HL-60 (cell line): Measurements from ENCODE around the gene USH1C.

Experiments
- DNase-seq, 2 experiments: peaks; one replicate each; pipeline ENCODE4 v3.0.0-alpha.2; 2010 to 2020; ENCODE audit warnings: low read depth in 1 of 2, low spot score in 1 of 2
- H3K27ac ChIP-seq: fragments of 250-450 bp; sonication (Bioruptor Pico); replicated peaks from 2 replicates; pipeline ENCODE4 v1.5.1; 2020; ENCODE audit warnings: mild to moderate bottlenecking, moderate library complexity
- H3K27me3 ChIP-seq: fragments of 250-450 bp; sonication (Bioruptor Pico); 2 replicates; pipeline ENCODE4 v1.5.1; 2021; ENCODE audit warnings: mild to moderate bottlenecking, moderate library complexity; ENCODE audit not compliant: insufficient read depth, poor library complexity, severe bottlenecking
- H3K4me3 ChIP-seq: replicated peaks from 2 replicates; pipeline ENCODE4 v1.5.1; 2011; ENCODE audit warnings: mild to moderate bottlenecking, control low read depth, low read length; ENCODE audit not compliant: insufficient read depth
- GABPA ChIP-seq: IDR thresholded peaks from 2 replicates; pipeline ENCODE4 v1.6.1; 2012; ENCODE audit warnings: low read depth
- POLR2AphosphoS5 ChIP-seq: IDR thresholded peaks from 2 replicates; pipeline ENCODE4 v1.6.1; 2012; ENCODE audit warnings: low read depth
- SPI1 ChIP-seq: IDR thresholded peaks from 2 replicates; pipeline ENCODE4 v1.6.1; 2012; ENCODE audit warnings: low read depth, mild to moderate bottlenecking, borderline replicate concordance
- TF ChIP-seq, protein P1 (sequence below): IDR thresholded peaks from one replicate; pipeline ENCODE4 v1.5.1; 2011; ENCODE audit warnings: low read length, control low read depth, inconsistent platforms; ENCODE audit not compliant: insufficient read depth
- TF ChIP-seq, protein P2 (sequence below): IDR thresholded peaks from 2 replicates; pipeline ENCODE4 v1.6.1; 2012; ENCODE audit warnings: low read depth; ENCODE audit not compliant: insufficient replicate concordance

The USH1C gene

DNA sequence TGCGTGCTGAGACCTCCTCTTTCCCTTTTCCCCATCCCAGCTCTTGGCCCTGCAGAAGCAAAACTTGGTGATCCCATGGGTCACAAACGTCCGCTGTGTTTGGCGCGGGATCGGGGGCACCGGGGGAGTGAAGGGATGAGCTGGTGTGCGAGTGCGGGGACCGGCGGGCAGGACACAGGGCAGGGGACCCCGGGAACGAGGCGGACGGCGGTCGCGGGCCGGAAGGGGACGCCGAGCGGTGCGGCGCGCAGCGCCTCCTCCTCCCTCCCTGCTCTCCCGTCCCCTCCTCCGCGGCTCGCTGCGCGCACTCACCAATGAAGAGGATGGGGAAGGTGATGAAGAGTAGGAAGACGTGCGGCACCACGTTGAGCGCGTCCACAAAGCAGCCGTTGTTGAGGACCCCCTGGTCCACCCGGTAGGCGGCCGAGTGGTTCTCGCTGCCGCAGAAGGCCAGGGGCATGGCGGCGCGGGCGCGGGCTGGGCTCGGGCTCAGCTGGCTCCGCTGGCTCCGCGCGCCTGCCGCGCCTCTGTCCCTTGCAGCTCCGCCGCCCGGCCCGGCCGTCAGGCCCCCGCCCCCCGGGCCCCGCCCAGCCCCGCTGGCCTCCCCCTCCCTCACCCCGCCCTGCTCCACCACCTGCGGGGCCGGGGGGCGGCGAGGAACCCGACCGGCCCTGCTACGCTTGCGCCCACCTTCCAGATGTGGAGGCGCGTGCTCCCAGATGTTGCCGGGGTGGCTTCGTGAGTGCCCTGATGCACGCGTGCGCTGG lies 67.7 kb downstream of the USH1C start, which contains the start of gene ABCC8:
Gene ABCC8, minus strand, starts transcription at position 529 of the 767 bp plus-strand sequence. Its CDS starts 69 bp downstream, at position 460.
- no peak for DNase-seq
- Histone ChIP-seq H3K27ac (no peak within 1 kb of the TSS), H3K4me3 (no peak within 1 kb of the TSS)

DNA sequence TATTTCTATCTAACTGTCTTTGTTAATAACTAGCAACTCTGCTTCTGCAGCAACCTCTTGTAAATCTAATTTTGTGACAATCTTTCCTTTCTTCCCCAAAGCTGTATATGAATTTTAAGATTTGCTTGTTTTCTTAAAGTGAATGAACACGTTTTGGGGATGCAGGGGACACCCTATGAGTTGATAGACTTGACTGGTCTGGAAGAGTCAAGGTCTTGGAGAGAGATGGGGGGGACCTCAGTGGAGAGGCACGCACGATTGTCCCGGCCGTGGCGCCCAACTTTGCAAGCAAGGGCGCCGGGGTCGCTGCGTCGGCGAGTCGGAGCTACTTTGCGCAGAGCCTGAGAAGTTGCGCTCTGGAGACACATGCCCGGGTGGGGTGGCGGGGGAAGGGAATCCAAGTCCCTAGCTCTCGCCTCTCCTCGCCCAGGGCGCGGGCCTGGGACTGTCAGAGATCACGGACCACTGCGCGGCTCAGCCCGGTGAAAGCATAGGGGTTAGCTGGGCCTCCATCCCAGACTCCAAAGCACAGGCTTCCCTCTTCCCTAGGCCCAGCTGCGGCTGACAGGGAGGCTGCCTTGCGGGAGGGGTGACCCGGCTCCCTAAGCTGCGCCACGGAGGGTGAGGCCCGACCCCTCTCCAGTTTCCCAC lies 68.4 kb downstream of the USH1C start:
- no peak for TF ChIP-seq POLR2AphosphoS5
- TF ChIP-seq, protein P1, sequence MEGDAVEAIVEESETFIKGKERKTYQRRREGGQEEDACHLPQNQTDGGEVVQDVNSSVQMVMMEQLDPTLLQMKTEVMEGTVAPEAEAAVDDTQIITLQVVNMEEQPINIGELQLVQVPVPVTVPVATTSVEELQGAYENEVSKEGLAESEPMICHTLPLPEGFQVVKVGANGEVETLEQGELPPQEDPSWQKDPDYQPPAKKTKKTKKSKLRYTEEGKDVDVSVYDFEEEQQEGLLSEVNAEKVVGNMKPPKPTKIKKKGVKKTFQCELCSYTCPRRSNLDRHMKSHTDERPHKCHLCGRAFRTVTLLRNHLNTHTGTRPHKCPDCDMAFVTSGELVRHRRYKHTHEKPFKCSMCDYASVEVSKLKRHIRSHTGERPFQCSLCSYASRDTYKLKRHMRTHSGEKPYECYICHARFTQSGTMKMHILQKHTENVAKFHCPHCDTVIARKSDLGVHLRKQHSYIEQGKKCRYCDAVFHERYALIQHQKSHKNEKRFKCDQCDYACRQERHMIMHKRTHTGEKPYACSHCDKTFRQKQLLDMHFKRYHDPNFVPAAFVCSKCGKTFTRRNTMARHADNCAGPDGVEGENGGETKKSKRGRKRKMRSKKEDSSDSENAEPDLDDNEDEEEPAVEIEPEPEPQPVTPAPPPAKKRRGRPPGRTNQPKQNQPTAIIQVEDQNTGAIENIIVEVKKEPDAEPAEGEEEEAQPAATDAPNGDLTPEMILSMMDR: no peak
- TF ChIP-seq, protein P2, sequence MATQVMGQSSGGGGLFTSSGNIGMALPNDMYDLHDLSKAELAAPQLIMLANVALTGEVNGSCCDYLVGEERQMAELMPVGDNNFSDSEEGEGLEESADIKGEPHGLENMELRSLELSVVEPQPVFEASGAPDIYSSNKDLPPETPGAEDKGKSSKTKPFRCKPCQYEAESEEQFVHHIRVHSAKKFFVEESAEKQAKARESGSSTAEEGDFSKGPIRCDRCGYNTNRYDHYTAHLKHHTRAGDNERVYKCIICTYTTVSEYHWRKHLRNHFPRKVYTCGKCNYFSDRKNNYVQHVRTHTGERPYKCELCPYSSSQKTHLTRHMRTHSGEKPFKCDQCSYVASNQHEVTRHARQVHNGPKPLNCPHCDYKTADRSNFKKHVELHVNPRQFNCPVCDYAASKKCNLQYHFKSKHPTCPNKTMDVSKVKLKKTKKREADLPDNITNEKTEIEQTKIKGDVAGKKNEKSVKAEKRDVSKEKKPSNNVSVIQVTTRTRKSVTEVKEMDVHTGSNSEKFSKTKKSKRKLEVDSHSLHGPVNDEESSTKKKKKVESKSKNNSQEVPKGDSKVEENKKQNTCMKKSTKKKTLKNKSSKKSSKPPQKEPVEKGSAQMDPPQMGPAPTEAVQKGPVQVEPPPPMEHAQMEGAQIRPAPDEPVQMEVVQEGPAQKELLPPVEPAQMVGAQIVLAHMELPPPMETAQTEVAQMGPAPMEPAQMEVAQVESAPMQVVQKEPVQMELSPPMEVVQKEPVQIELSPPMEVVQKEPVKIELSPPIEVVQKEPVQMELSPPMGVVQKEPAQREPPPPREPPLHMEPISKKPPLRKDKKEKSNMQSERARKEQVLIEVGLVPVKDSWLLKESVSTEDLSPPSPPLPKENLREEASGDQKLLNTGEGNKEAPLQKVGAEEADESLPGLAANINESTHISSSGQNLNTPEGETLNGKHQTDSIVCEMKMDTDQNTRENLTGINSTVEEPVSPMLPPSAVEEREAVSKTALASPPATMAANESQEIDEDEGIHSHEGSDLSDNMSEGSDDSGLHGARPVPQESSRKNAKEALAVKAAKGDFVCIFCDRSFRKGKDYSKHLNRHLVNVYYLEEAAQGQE: no peak
- no peak for TF ChIP-seq GABPA
- TF ChIP-seq SPI1: no peak
- Histone ChIP-seq H3K27me3 (peaks cover 59% of the 10 kb centered on the region), H3K4me3 (no peak overlapping the region), H3K27ac (no peak overlapping the region)
- no peak for DNase-seq

More for the DNA sequence above, 67.7 kb downstream of the USH1C start, which contains the start of gene ABCC8:
- peaks cover 59% of the 10 kb centered on the region for H3K27me3 ChIP-seq
- no peak for TF ChIP-seq POLR2AphosphoS5
- TF ChIP-seq, protein P1: no peak
- TF ChIP-seq GABPA: no peak
- no peak for TF ChIP-seq SPI1
- TF ChIP-seq, protein P2: no peak

DNA sequence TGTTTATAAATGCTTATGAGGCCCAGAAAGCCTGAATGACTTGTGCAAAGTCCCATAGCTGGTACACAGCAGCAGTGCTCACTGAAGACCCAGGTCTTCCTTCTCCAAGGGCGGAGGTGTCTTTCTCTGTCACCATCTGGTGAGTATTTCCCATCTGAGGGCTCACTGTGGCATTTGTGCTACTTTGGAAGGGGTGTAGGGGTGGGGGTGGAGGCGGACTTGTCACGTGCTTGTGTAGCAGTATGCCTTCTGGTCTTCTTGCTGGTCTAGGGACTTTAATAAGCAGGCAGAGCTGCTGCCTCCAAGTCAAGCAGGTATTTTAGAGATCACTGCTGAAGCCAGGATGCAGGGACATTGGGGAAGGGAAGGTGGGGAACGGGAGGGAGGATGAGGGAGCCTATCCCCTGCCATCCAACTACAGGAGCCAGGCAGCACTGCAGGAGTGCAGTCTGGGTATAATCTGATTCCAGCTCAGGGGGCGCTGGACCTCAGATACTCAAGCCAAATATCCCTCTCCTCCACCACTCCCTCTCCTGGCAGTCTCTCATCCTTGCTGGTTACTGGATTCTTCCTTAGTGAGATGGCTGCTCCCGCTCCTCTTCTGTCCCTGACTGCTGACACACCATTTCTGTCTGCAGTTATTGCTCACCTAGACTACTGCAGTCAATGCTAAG lies 71.0 kb downstream of the USH1C start:
- TF ChIP-seq SPI1: no peak
- Histone ChIP-seq H3K27ac (no peak overlapping the region), H3K4me3 (no peak overlapping the region), H3K27me3 (peaks cover 46% of the 10 kb centered on the region)
- DNase-seq: no peak

DNA sequence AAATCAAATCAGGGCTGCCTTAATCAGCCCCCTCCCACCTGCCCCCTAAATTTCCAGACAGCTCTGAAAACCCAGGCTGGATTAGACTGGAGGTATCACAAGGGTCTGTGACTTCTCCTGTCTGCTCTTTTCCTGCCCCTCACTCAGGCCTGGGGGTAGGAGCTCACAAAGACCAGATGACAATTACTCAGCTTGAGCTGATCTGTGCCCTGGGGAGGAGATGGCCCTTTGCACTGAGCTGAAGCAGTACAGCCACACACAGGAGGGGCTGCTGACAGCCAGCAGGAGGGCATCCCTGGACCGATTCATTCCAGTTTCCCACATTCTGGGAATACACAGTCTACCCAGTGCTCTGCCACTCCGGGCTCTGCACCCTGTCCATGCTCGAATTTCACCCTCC lies 71.7 kb downstream of the USH1C start:
- TF ChIP-seq, protein P1: no peak
- no peak for TF ChIP-seq GABPA
- no peak for TF ChIP-seq SPI1
- no peak for TF ChIP-seq POLR2AphosphoS5
- TF ChIP-seq, protein P2: no peak
- DNase-seq: no peak
- Histone ChIP-seq H3K27me3 (peaks cover 39% of the 10 kb centered on the region), H3K4me3 (no peak overlapping the region), H3K27ac (no peak overlapping the region)
